ENCODE data around the gene FALEC. TPM values are rescaled to one million over a fixed set of nuclear protein-coding genes. Genes with fewer than 3 reads are reported as not detected.

The FALEC gene
- total RNA-seq, 2 donors from 2014 or later = not detected

DNA sequence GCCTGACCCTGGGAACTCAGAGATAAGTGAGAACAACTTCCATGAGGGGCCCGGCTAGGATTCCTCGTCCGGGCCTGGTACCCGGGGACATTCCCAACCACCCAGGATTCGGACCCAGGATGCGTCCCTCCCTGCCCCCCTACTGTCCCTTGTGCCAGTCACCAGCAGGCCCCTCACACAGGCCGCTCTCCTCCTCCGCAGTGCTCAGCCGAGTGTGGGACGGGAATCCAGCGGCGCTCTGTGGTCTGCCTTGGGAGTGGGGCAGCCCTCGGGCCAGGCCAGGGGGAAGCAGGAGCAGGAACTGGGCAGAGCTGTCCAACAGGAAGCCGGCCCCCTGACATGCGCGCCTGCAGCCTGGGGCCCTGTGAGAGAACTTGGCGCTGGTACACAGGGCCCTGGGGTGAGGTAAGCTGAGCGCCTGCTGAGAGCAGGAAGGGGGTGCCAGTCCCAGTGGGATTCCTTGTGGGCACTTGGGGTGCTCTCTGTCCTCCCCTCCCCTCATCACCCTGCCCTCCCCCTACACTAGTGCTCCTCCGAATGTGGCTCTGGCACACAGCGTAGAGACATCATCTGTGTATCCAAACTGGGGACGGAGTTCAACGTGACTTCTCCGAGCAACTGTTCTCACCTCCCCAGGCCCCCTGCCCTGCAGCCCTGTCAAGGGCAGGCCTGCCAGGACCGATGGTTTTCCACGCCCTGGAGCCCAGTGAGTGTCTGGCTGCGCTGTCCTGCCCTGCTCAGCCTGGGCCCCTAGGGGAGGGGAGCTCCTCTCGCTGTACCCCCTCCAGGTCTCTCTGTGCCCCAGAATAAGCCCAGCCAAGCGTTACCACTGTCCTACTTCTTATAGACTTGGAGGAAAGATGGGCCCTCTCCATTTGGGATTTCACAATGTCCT is 43.5 kb downstream of the FALEC start:
- Histone ChIP-seq H3K9me3 (no peaks in the 10 kb centered on the region), H3K27me3 (replicated peaks; ENCODE audit: insufficient read depth) (no peaks in the 10 kb centered on the region), H3K36me3 (peaks cover 4% of the 10 kb centered on the region), H3K27ac (peak overlapping the region; percentile 99 to 100), H3K4me1 (ENCODE audit: control insufficient read depth in 1 of 2, low read depth in 2 of 2) (peaks cover 45 to 57% of the 10 kb centered on the region in 2 donors), H3K4me3 (peak overlapping the region; percentile 71)
- TF ChIP-seq, protein P1, sequence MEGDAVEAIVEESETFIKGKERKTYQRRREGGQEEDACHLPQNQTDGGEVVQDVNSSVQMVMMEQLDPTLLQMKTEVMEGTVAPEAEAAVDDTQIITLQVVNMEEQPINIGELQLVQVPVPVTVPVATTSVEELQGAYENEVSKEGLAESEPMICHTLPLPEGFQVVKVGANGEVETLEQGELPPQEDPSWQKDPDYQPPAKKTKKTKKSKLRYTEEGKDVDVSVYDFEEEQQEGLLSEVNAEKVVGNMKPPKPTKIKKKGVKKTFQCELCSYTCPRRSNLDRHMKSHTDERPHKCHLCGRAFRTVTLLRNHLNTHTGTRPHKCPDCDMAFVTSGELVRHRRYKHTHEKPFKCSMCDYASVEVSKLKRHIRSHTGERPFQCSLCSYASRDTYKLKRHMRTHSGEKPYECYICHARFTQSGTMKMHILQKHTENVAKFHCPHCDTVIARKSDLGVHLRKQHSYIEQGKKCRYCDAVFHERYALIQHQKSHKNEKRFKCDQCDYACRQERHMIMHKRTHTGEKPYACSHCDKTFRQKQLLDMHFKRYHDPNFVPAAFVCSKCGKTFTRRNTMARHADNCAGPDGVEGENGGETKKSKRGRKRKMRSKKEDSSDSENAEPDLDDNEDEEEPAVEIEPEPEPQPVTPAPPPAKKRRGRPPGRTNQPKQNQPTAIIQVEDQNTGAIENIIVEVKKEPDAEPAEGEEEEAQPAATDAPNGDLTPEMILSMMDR (IDR thresholded peaks at IDR 0.05) = no peak
- ATAC-seq (ENCODE audit: insufficient number of reproducible peaks, low FRiP score, low read depth) = no peak
- no peak for DNase-seq (ENCODE audit: low spot score)

DNA sequence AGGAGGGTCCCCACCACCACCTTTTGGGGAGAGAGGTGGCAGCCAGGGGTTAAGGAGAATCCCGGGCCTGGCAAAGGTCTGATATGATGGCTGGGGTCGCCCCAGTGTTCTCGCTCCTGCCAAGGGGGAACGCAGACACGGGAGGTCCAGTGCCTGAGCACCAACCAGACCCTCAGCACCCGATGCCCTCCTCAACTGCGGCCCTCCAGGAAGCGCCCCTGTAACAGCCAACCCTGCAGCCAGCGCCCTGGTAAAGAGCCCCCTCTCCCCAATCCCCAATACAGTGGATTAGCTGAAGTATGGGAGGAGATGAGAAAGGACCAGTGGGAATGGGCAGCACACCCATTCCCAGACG is 44.1 kb downstream of the FALEC start:
- Histone ChIP-seq H3K9me3 (no peaks in the 10 kb centered on the region), H3K4me3 (peak overlapping the region; percentile 71), H3K27me3 (replicated peaks; ENCODE audit: insufficient read depth) (no peaks in the 10 kb centered on the region), H3K36me3 (peaks cover 4% of the 10 kb centered on the region), H3K4me1 (ENCODE audit: control insufficient read depth in 1 of 2, low read depth in 2 of 2) (peaks cover 50 to 57% of the 10 kb centered on the region in 2 donors), H3K27ac (peak overlapping the region; percentile 99 to 100)
- DNase-seq (ENCODE audit: low spot score) (no peak), ATAC-seq (ENCODE audit: insufficient number of reproducible peaks, low FRiP score, low read depth) (no peak)
- TF ChIP-seq, protein P1 (IDR thresholded peaks at IDR 0.05) = no peak

DNA sequence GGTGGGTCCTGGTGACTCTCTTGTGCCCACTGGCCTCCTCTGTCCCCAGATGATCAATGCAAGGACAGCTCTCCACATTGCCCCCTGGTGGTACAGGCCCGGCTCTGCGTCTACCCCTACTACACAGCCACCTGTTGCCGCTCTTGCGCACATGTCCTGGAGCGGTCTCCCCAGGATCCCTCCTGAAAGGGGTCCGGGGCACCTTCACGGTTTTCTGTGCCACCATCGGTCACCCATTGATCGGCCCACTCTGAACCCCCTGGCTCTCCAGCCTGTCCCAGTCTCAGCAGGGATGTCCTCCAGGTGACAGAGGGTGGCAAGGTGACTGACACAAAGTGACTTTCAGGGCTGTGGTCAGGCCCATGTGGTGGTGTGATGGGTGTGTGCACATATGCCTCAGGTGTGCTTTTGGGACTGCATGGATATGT is 44.5 kb downstream of the FALEC start:
- Histone ChIP-seq H3K27me3 (replicated peaks; ENCODE audit: insufficient read depth) (no peaks in the 10 kb centered on the region), H3K4me1 (ENCODE audit: control insufficient read depth in 1 of 2, low read depth in 2 of 2) (peaks cover 54 to 61% of the 10 kb centered on the region in 2 donors), H3K27ac (peak overlapping the region; percentile 99 to 100), H3K9me3 (no peaks in the 10 kb centered on the region), H3K36me3 (peaks cover 4% of the 10 kb centered on the region), H3K4me3 (peak overlapping the region; percentile 71)
- TF ChIP-seq, protein P1 (IDR thresholded peaks at IDR 0.05) = peak; percentile 95
- peak; percentile 58 for DNase-seq (ENCODE audit: low spot score)
- no peak for ATAC-seq (ENCODE audit: insufficient number of reproducible peaks, low FRiP score, low read depth)

DNA sequence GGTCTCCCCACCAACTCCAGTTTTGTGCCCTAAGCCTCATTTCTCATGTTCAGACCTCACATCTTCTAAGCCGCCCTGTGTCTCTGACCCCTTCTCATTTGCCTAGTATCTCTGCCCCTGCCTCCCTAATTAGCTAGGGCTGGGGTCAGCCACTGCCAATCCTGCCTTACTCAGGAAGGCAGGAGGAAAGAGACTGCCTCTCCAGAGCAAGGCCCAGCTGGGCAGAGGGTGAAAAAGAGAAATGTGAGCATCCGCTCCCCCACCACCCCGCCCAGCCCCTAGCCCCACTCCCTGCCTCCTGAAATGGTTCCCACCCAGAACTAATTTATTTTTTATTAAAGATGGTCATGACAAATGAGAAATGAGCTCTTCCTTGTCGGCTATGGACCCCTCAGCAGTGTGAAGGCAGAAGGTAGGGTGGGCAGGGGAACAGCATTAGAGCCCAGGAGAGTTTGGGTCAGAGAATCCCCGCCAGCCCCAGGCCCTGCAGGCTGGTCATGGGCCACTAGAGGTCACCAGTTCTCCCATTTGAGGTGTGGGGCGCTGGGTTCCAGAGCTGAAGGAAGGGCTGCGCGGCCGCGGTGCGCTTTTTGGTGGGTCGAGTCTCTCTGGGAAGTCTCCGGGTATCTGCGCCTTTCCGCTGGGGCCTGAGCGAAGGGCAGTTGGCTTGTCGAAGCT is 45.2 kb downstream of the FALEC start:
- Histone ChIP-seq H3K4me3 (peak overlapping the region; percentile 71), H3K4me1 (ENCODE audit: control insufficient read depth in 1 of 2, low read depth in 2 of 2) (peaks cover 61 to 68% of the 10 kb centered on the region in 2 donors), H3K27ac (peak overlapping the region; percentile 99 to 100), H3K36me3 (peaks cover 3% of the 10 kb centered on the region), H3K9me3 (no peaks in the 10 kb centered on the region), H3K27me3 (replicated peaks; ENCODE audit: insufficient read depth) (no peaks in the 10 kb centered on the region)
- TF ChIP-seq, protein P1 (IDR thresholded peaks at IDR 0.05) = peak; percentile 83
- peak; percentile 7 for ATAC-seq (ENCODE audit: insufficient number of reproducible peaks, low FRiP score, low read depth)
- peak; percentile 67 for DNase-seq (ENCODE audit: low spot score)

Data from thoracic aorta (tissue), 2 donors.